Measurements from ENCODE around the gene SERINC2.
"Not testable (repeated sequence)": the region's sequence is repeated elsewhere in the genome, so short reads cannot be mapped to it uniquely, and the experiment has no call there.

The SERINC2 gene

DNA sequence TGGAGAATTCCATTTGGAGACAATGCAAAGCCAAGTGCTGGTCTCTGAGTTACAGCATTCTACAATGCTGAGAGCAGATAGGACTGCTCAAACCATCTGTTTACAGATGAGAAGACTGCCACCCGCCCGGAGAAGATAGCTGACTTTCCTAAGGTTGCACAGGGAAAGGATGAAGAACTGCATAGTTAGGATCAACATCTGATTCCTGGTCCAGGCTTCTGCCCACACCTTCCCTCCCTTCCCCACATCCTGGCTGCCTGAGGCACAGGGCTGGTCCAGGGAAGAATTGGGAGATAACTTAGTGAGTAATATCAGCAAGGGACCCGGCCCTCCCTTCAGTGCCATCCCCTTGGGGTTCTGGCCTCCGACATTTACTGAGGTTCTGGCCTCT, 2.0 kb downstream of the SERINC2 start:
- no peak for DNase-seq (ENCODE audit: low spot score)

DNA sequence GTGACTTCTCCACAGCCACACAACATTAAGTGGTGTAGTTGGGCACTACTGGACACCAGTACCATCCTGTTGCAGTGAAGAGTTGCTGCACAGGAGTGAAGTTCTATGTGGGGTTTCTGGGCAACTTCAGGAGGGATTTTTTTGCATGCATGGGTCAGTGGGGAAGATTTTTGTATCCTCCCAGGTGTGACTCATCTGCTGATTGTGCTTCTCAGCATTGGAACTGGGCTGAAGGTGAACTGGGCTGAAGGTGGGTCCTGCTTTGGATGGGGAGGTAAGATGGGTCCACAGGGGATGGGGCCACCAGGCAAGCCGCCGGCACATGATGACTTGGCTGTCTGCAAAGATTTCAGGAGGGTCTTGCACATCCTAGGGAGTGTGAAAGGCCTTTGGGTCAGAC, 2.6 kb downstream of the SERINC2 start:
- DNase-seq (ENCODE audit: low spot score), result no peak

DNA sequence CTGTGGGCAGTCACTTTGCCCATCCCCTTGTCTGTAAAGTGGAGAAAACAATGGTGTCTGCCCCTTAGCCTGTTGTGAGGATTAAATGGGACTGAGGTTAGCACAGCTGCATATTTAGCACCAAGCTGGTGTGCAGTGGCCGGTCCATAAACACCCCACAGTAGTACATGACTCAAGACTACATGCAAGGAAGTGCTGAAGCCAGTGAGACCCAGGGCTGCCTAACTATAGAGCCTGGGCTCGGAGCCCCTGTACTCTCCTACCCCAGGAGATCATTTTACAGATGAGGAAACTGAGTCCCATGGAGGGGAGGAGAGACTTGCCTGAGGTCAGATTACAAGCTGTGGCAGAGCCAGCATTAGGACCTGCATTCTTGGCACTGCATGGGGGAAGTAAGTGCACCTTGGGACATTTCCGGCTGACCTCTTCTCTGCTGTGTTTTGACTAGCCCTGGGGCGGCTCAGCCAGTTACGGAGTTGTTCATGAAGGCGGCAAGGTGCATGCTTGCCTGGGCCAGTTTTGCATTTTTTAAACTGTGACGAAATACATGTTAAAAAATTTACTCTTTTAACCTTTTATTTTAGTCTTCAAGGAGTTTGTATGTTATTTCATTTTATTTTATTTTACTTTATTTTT, 3.2 kb downstream of the SERINC2 start:
- no peak for DNase-seq (ENCODE audit: low spot score)

DNA sequence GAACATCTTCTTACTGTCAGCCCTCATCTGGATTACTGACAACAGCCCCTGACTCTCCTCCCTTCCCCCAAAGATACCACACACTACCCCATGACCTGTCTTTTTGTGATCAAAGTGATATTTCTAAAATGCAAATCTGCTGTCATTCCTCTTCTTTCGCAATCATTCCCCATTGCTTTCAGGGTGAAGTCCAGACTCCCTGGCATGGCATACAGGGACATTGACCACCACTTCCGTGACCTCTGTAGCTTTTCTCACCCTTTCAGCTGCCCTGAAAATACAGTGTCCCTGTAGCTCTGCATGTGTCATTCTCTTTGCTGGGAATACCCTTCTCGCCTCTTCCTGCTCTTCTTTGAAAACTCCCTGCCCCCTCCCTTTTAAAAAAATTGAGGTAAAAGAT, 4.1 kb downstream of the SERINC2 start:
- DNase-seq (ENCODE audit: low spot score), result no peak

DNA sequence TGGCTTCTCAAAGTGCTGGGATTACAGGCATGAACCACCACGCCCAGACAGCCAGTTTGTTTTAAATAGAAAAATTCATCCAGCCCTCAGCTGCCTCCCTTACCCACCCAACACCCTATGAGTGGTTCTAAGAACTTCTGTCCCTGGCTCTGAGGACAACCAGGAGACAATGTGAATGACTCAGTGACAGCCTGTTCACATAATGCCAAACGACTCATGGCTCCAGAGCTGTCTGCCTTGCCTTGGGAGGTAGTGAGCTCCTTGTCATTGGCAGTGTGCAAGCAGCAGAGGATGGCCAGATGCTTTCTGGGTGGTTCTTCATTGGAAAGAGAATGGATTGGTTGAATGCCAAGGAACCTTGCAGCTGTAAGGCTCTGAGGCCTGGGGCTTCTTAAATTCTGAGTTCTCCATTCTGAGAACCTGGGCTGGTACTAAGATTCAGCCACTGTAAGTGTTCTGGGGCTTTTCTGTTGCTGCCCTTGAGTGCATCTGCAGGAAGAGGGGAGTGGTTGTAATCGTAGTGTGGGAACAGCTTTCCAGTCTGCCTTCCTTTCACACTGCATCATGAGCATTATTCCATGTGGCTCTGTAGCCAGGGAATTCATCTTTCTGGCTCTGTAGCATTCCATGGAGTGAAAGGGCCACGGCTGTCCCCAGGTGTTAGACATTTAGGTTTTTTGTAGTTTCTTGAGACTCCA, 5.8 kb downstream of the SERINC2 start:
- DNase-seq (ENCODE audit: low spot score), result no peak

DNA sequence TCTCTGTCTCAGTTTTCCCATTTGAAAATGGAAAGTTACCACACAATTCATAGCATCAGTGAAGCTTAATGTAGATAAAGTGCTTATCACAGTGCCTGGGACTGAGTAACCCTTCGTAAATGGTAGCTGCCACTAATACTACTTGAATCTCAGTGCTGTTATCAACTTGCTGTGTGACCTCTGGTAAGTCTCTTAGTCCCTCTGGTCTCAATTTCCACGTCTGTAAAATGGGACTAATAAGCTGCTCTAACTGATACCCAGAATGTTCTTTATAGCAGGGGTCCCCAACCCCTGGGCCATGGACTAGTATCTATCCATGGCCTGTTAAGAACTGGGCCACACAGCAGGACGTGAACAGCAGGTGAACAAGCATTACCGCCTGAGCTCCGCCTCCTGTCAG, 7.7 kb downstream of the SERINC2 start:
- DNase-seq (ENCODE audit: low spot score), result no peak

DNA sequence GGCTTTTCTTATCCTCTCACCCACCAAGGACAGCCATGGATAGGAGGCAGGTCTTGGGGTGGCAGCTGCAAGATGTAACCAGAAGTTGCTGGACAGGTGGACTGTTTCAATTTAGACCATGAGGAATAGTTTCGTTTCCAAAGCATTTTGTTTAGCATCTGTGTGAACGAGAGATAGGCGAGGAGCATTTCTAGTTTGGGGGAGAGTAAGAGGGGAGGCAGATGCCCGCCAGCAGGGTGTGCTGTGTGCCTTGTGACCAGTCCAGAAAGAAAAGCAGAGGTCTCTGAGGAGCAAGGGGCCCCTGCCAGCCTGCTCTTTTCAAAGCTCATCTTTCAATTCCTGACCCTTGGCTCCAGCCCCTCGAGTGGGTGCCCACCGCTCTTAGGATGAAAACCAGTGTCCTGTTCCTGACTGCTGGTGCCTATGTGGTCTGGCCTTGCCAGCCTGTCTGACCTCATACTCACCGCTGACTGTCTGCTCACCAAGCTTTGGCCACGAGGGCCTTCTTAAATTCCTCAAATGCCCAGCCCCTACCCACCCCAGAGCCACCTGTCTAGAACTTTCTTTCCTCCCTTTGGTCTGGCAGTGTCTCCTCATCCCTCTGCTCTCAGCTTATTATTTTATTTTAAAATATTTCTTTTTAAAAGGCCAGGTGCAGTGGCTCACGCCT, 8.5 kb downstream of the SERINC2 start:
- no peak for DNase-seq (ENCODE audit: low spot score)

DNA sequence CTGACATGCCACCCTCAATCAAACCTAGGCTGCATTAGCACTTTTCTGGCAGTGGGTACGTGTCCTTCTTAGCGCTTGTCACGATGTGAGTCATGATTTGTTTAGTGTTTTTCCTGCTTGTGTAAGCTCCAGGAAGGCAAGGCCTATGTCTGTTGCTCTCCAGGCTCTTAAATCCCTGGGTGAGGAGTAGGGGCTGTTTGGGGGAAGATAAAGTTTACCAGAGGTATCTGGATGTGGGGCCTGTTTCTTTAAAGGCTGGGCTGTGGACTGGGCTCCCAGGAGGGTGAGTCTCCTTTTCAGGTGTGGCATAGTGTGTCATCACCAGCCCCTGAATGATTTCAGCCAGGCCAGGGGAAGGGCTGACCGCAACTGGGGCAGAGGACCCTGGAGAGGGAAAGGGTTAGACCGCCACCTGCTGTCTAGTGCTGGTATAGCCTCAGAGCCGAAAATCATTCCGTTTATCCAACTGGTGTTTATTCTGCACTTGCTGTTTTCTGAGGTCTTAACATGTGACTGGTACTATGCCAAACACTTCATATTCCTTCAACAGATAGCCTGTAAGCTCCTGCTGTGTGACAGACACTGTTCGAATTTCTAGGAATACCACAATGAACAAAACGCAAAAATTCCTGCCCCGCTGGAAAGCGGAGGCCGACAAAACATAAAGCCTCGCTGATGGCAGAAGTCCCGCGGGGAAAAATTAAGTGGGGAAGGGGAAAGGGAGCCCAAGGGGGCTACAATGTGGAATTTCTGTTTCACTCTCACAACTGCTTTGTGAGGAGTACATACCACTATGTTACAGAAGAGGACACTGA, 9.7 kb downstream of the SERINC2 start:
- DNase-seq (ENCODE audit: low spot score), result peak; percentile 15

DNA sequence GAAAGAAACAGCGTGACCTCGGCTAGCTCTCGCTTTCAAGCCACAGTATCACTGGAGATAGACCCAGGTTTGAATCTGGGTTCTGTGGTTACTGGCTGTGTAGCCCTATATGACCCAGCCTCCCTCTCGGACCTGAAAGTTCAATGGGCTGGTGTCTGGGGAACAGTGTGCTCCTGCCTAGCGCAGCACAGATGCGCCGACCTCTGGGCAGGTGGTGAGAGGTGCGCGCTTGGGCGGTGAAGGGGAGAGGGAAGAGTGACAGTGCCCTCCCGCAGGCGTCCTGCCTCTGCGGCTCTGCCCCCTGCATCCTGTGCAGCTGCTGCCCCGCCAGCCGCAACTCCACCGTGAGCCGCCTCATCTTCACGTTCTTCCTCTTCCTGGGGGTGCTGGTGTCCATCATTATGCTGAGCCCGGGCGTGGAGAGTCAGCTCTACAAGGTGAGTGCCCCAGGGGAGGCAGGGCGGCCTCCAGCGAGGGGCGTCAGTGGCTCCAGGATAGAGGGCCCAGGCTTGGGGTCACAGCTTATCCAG, 10.5 kb downstream of the SERINC2 start:
- no peak for DNase-seq (ENCODE audit: low spot score)

DNA sequence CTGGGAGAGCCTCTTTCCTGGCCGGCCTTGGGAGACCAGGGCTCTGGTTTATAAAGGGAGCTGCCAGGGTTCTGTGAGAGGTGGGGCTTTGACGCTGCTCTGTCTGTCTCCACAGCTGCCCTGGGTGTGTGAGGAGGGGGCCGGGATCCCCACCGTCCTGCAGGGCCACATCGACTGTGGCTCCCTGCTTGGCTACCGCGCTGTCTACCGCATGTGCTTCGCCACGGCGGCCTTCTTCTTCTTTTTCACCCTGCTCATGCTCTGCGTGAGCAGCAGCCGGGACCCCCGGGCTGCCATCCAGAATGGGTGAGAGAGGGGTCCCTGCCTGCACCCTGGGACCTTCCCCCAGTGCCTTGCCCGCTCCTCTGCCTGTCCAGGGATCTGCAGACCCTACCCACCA, 11.6 kb downstream of the SERINC2 start:
- no peak for DNase-seq (ENCODE audit: low spot score)

DNA sequence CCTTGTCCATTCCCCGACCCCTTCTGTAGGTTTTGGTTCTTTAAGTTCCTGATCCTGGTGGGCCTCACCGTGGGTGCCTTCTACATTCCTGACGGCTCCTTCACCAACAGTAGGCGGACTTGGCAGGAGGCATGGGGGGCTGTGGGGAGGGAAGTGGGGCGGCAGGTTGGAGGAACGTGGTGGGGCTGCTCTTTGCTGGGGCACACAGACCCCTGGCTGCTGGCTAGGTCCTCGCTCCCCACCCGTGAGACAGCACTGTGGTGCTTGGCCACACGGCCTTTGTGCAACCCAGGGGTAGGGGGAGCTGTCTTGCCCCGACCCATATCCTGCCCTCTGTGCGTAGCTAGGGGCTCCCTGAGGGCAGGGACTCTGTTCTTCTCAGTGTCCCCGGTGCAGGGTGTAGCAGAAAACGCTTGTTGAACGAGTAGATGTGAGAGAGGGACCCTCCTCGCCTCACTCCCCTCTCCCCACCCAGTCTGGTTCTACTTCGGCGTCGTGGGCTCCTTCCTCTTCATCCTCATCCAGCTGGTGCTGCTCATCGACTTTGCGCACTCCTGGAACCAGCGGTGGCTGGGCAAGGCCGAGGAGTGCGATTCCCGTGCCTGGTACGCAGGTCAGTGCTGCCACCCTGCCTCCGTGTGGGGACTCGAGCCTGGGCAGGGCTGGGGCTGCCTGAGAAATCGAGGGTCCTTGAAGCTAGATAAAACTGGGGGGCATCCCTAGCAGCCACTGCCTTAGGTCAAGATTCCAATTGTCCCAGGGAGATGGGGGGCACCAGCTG, 12.5 kb downstream of the SERINC2 start:
- no peak for DNase-seq (ENCODE audit: low spot score)

DNA sequence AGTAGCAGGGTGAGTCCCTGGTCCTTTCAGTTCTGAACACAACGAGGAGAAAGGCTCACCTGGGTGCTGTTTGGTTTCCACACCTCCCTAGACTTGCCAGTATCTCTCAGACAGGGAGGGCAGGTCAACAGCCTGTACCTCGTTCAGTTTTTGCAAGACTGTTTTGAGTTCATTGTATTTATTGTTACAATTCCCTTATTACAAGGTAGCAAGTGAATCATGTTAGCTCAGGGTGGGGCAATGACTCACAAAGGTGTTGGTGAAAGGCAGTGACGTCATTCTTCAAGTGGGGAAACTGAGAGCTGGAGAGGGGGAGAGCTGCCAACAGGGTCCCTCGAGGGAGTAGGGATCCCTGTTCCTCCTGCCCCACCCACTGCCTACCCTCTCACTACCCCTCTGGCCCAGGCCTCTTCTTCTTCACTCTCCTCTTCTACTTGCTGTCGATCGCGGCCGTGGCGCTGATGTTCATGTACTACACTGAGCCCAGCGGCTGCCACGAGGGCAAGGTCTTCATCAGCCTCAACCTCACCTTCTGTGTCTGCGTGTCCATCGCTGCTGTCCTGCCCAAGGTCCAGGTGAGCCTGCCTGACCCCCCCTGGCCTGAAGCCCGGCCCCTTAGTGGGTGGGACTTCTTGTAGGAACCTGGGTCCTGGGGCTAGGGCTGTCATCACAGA, 13.4 kb downstream of the SERINC2 start:
- no peak for DNase-seq (ENCODE audit: low spot score)

DNA sequence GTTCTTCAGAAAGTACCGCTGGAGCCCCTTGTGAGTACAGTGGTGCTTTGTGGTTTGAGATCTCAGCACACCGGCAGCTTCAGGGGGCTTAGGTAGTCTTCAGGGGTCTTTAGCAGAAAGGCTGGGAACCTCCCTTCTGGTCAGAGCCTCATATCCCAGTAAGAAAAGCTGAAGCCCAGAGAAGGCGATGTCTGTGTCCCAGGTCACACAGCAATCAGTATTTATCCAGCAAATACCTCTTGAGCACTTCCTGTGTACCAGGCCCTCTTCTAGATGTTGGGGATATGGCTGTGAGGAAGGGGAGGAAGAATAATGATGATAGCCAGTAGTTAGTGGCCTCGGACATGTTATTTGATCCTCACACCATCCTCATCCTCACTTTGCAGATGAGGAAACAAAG, 14.3 kb downstream of the SERINC2 start:
- DNase-seq (ENCODE audit: low spot score), result no peak

DNA sequence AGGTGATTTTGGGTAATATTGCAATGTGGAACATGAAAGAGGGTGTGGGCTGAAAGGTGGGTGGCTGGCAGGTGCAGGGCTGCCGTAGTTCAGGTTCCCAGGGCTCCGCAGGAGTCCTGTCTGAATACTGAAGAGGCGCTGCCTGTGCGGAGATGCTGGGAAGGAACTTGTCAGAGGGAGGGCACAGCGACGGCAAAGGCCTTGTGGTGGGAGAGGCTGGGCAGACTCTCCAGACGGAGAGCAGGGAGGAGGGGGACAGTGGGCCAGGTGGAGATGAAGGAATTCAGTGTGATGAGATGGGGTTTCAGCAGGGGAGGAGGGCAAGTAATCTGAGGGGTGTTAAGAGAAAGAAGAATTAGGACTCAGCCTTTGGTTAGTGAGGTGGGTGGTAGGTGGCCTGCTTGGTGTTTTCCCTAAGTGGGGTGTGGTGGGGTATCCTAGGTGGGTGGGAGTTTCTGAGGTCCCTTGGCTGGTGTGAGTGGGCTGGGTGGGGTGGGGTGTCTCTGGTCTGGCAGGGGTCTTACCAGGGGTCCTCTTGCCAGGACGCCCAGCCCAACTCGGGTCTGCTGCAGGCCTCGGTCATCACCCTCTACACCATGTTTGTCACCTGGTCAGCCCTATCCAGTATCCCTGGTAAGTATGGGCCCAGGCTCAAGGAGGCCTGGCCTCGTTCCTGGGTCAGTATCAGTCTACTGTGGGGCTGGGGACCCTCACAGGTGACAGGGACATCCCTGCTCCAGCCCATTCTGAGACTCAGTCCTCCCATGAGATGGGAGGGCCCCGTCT, 15.6 kb downstream of the SERINC2 start:
- DNase-seq (ENCODE audit: low spot score), result no peak

DNA sequence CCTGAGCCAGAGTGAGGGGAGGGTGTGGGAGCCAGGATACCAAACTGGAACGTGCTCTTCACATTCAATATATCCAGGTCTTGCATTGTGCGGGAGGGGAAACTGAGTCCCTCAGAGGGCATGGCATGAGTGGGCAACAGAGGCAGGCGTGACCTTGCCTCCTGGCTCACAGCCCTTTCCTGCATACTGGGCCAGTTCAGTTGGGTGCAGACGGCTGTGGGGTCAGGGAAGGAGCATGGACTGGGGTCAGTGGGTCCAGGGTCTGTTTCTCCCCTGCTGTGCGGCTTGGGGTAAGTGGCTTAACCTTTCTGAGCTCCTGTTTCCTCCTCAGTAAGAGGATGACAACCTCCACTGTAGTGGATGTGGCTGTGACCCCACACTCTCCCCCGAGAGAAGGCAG, 16.6 kb downstream of the SERINC2 start:
- DNase-seq (ENCODE audit: low spot score), result no peak

DNA sequence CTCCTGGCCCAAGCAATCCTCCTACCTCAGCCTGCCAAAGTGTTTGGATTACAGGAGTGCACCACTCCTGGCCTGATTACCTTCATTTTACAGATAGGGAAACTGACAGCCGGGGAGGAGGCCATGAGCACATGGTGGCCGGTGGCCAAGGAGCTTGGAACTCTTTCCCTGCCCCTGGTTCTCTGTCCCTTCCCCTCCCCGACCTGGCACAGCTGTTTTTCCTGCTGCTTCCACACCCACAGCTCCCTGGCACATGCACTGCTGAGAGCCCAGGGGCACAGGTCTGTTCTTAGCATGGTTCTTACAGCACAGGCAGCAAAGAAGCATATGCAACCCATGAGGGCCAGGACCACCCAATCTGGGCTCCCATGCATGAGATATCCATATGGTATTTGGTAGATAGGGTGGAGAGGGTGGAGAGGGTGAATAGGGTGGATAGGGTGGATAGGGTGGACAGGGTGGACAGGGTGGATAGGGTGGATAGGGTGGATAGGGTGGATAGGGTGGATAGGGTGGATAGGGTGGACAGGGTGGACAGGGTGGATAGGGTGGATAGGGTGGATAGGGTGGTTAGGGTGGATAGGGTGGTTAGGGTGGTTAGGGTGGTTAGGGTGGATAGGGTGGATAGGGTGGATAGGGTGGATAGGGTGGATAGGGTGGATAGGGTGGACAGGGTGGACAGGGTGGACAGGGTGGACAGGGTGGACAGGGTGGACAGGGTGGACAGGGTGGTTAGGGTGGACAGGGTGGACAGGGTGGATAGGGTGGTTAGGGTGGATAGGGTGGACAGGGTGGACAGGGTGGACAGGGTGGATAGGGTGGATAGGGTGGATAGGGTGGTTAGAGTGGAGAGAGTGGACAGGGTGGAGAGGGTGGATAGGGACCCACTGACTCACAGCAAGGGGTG, 18.6 kb downstream of the SERINC2 start:
- not testable (repeated sequence) for DNase-seq (ENCODE audit: low spot score)

DNA sequence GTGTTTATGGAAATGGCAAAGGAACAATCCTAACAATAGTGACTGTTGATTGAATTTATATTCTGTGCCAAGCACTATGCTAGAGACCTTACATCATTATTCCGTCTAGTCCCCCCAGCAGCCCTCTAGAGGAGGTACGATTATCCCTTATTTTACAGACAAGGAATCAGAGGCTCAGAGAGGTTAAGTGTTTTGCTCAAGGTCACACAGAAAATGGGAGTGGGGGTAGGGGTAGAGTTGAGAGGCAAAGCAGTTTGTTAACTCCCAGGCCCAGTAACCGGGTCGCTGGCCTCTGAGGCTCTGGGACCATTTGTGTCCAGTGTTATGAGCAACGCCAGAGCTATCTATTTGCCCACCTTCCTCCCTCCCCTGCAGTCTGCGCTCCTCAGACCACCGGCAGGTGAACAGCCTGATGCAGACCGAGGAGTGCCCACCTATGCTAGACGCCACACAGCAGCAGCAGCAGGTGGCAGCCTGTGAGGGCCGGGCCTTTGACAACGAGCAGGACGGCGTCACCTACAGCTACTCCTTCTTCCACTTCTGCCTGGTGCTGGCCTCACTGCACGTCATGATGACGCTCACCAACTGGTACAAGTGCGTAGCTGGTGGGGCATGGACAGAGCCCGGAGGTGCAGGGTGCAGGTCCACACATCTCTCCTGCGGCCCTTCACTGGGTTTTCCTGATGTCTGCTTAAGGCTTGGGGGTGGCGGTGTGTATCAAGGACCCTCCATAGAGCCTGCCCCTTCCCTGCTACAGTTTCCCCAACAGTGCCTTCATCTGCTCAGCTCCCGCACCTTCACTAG, 19.8 kb downstream of the SERINC2 start:
- DNase-seq (ENCODE audit: low spot score), result no peak

DNA sequence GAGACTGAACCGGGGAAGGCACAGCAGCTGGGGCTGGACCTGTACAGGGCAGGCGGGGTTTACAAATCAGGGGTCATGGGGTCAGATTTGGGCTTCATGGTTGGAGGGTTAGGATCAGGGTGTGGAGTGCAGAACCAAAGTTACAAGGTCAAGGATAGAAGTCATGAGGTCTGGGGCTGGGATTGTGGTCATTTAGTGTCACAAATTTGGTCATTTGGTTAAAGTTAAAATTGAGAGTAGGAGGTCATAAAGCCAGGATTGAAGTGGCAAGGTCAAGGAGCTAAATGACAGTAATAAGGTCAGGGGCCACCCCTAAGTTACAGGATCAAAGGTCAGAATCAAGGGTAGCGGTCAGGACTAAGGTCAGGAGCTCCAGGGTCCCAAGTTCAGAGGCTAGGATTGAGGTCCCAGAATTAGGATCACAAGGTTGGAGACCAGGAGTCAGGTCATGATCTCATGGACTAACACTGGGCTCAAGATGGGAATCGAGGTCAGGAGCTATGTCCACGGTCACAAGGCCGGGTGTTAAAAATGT, 20.4 kb downstream of the SERINC2 start:
- no peak for DNase-seq (ENCODE audit: low spot score)

Measured in putamen (tissue), 1 donor.